ENCODE results near the gene TULP4.
"Not testable (repeated sequence)": the region's sequence is repeated elsewhere in the genome, so short reads cannot be mapped to it uniquely, and the experiment has no call there.

The TULP4 gene

DNA sequence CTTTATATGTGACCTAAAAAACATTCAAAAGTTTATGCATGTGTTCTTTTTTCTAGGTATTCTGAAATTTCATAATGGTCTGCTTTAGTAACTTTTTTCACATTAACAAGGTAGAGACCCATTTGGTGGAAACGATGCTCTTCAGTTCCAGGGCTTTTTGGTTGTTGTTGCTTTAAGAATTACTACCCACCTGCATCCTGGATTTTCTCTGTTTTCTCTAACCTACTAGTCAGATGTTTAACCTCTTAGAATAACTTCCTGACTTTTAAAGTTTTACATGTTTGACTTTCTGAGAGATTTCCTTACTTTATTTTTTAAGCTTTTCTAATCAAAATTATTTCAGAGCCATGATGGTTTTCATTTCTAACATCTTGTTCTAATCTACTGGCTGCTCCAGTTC, 14.9 kb downstream of the TULP4 start:
- DNase-seq (ENCODE audit: low read depth in 1 of 2, low spot score in 1 of 2) = no peak

GRCh38 chr6:158328952-158329351, 16.7 kb downstream of the TULP4 start:
- DNase-seq (ENCODE audit: low read depth in 1 of 2, low spot score in 1 of 2) = no peak

- no peak for DNase-seq (ENCODE audit: low read depth in 1 of 2, low spot score in 1 of 2)
These were observed 17.3 kb downstream of the TULP4 start for GRCh38 chr6:158329531-158329930.

GRCh38 chr6:158330016-158330415, 17.8 kb downstream of the TULP4 start:
- no peak for DNase-seq (ENCODE audit: low read depth in 1 of 2, low spot score in 1 of 2)

GRCh38 chr6:158332237-158332636, 20.0 kb downstream of the TULP4 start:
- no peak for DNase-seq (ENCODE audit: low read depth in 1 of 2, low spot score in 1 of 2)

- no peak for DNase-seq (ENCODE audit: low read depth in 1 of 2, low spot score in 1 of 2)
These were observed 20.8 kb downstream of the TULP4 start for GRCh38 chr6:158333094-158333493.

DNA sequence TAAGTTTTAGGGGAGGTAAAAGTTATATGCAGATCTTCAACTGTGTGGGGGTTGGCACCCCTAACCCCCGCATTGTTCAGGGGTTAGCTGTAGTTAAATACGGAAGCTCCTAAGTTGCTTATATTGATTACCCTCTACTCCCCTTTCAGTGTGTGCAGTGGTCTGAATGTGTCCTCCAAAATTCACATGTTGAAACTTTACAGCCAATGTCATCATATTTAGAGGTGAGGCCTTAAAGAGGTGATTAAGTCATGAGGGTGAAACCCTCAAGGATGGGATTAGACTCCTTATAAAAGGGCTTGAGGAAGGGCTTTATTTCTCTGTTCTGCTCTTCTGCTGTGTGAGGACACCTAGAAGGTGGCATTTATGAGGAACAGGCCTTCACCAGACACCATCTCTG, 22.3 kb downstream of the TULP4 start:
- no peak for DNase-seq (ENCODE audit: low read depth in 1 of 2, low spot score in 1 of 2)

DNA sequence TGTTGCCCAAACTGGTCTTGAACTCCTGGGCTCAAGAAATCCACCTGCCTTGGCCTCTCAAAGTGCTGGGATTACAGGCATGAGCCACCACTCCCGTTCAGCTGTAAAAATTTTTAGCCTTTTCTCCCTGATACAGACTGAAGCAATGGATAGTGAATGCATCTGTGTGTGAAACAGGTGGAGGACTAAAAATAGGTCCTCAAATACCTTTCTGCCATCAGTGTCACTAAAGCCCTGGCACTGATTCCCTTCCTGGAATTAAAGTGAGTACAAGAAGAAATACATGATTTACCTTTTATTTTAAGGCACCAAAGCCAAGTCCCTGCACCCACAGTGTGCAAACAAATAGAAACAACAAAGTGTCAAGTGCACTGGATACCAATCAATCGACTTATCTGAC, 25.1 kb downstream of the TULP4 start:
- DNase-seq (ENCODE audit: low read depth in 1 of 2, low spot score in 1 of 2) = no peak

DNA sequence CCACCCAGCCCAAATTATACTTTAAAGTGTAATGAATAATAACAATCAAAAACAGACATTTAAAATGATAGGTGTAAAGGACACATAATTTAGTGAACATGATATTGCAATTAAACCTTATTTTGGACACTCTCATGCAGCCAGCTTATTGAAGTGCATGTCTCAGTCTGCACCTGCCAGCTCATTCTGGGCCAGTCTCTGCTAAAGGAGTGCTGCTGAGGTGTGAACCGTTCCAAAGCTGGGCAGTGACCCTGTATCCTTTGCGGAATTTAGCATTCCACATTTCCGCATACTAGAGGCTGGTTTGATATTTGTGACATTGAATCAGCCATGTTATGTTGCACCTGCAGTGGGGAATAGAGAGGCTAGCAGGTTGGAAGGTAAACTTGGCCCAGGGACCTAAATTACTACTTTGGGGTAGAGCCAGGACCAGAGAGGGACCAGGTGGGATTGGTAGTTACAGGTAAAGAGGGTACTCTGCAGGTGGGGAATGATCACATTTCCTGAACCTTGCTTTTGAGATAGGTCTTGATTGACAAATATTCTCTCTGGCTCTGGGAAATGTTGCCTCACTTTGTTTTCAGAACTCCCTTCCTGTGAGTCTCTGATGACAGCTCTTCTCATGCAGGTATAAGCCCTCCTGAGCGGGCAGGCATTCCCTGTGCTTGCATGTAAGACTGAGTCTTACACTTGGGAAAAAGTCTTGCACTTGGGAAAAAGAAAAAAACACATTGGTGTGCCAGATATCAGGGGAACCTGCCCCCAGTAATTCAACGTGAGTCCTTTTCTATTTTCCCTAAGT, 26.2 kb downstream of the TULP4 start:
- DNase-seq (ENCODE audit: low read depth in 1 of 2, low spot score in 1 of 2) = no peak

DNA sequence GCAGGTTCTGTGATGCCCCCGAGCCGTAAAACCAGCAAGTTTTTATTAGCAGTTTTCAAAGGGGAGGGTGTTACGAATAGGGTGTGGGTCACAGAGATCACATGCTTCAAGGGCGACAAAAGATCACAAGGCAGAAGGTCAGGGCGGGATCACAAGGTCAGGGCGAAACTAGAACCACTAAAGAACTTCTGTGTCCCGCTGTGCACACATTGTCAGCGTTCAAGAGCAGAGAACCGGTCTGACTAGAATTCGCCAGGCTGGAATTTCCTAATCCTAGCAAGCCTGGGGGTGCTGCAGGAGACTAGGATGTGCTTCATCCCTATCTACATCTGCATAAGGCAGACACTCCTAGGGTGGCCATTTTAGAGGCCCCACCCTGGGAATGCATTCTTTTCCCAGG, 26.9 kb downstream of the TULP4 start:
- DNase-seq (ENCODE audit: low read depth in 1 of 2, low spot score in 1 of 2) = not testable (repeated sequence)

GRCh38 chr6:158340252-158340651, 28.0 kb downstream of the TULP4 start:
- no peak for DNase-seq (ENCODE audit: low read depth in 1 of 2, low spot score in 1 of 2)

GRCh38 chr6:158344534-158344933, 32.3 kb downstream of the TULP4 start:
- DNase-seq (ENCODE audit: low read depth in 1 of 2, low spot score in 1 of 2) = no peak

GRCh38 chr6:158345444-158345843, 33.2 kb downstream of the TULP4 start:
- not testable (repeated sequence) for DNase-seq (ENCODE audit: low read depth in 1 of 2, low spot score in 1 of 2)

DNA sequence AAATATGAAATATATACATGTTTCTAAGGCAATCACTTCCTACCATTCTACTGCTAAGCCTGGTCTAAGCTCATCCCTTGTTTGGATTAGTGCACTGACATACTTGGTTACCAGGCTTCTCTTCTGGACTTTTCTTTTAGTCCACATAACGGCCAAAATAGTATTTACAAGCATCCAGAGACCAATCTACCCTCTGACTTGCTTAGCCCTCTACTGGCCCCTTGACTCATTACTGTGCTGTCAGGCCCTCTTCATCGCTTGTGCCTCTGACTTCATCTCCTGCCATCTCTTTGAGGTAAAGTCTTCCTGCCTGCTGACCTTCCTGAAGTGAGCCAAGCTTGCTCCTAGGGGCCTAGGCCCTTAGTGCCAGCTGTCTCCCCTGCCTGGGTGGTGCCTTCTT, 35.1 kb downstream of the TULP4 start:
- no peak for DNase-seq (ENCODE audit: low read depth in 1 of 2, low spot score in 1 of 2)

DNA sequence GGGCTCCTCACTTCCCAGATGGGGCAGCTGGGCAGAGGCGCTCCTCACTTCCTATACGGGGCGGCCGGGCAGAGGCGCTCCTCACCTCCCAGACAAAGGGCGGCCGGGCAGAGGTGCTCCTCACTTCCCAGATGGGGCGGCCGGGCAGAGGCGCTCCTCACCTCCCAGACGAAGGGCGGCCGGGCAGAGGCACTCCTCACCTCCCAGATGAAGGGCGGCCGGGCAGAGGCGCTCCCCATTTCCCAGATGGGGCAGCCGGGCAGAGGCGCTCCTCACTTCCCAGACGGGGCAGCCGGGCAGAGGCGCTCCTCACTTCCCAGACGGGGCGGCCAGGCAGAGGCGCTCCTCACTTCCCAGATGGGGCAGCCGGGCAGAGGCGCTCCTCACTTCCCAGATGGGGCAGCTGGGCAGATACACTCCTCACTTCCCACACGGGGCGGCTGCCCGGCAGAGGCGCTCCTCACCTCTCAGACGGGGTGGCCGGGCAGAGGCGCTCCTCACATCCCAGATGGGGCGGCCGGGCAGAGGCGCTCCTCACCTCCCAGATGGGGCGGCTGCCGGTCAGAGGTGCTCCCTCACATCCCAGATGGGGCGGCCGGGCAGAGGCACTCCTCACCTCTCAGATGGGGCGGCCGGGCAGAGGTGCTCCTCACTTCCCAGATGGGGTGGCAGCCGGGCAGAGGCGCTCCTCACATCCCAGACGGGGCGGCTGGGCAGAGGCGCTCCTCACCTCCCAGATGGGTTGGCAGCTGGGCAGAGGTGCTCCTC, 36.7 kb downstream of the TULP4 start:
- not testable (repeated sequence) for DNase-seq (ENCODE audit: low read depth in 1 of 2, low spot score in 1 of 2)

DNA sequence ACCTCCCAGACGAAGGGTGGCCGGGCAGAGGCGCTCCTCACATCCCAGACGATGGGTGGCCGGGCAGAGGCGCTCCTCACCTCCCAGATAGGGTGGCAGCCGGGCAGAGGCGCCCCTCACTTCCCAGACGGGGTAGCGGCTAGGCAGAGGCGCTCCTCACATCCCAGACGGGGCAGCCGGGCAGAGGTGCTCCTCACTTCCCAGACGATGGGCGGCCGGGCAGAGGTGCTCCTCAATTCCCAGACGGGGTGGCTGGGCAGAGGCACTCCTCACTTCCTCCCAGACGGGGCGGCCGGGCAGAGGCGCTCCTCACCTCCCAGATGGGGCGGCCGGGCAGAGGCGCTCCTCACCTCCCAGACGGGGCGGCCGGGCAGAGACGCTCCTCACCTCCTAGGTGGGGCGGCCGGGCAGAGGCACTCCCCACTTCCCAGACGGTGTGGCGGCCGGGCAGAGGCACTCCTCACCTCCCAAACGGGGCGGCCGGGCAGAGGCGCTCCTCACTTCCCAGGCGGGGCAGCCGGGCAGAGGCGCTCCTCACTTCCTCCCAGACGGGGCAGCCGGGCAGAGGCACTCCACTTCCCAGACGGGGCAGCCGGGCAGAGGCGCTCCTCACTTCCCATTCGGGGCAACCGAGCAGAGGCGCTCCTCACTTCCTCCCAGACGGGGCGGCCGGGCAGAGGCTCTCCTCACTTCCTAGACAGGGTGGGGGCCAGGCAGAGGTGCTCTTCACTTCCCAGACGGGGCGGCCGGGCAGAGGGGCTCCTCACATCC, 37.4 kb downstream of the TULP4 start:
- not testable (repeated sequence) for DNase-seq (ENCODE audit: low read depth in 1 of 2, low spot score in 1 of 2)

DNA sequence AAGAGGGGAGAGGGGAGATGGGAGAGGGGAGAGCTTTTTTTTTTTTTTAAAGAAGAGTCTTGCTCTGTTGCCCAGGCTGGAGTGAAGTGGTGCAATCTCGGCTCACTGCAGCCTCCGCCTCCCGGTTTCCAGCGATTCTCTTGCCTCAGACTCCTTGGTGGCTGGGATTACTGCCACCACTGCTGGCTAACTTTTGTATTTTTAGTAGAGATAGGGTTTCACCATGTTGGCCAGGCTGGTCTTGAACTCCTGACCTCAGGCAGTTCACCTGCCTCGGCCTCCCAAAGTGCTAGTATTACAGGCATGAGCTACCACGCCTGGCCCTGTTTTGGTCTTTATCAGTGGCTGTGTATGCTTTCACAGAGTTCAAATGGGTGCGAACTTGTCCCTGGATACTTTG, 38.5 kb downstream of the TULP4 start:
- not testable (repeated sequence) for DNase-seq (ENCODE audit: low read depth in 1 of 2, low spot score in 1 of 2)

GRCh38 chr6:158353883-158354877, 41.9 kb downstream of the TULP4 start:
- no peak for DNase-seq (ENCODE audit: low read depth in 1 of 2, low spot score in 1 of 2)

- DNase-seq (ENCODE audit: low read depth in 1 of 2, low spot score in 1 of 2) = no peak
These were observed 44.6 kb downstream of the TULP4 start for GRCh38 chr6:158356586-158357546.

Data from stimulated activated CD4-positive, alpha-beta T cell treated with anti-CD3 and anti-CD28 coated beads, Interleukin-15, amount 100 ng/mL, for 1 hour (primary cell).